GM18519 (cell line): ENCODE data around the gene IL34.
"Not testable (repeated sequence)": the region's sequence is repeated elsewhere in the genome, so short reads cannot be mapped to it uniquely, and the experiment has no call there.

ENCODE experiments used
- ATAC-seq: cut with Tn5 transposase; IDR thresholded peaks from one replicate; pipeline ENCODE4 v1.9.1; 2021; ENCODE audit warnings: mild to moderate bottlenecking, moderate library complexity; ENCODE audit not compliant: unreplicated experiment, low FRiP score

Gene IL34

GRCh38 chr16:70656065-70656711 is 9.8 kb downstream of the IL34 start:
- no peak for ATAC-seq

- ATAC-seq, result no peak
Observed at GRCh38 chr16:70656712-70657263, 10.4 kb downstream of the IL34 start.

- no peak for ATAC-seq
Observed at GRCh38 chr16:70657956-70658355, 11.6 kb downstream of the IL34 start.

GRCh38 chr16:70658921-70659320 is 12.6 kb downstream of the IL34 start:
- no peak for ATAC-seq

- ATAC-seq, result no peak
Observed at GRCh38 chr16:70659546-70659945, 13.2 kb downstream of the IL34 start.

GRCh38 chr16:70659953-70660671 is 13.8 kb downstream of the IL34 start:
- ATAC-seq, result no peak

- ATAC-seq, result no peak
Observed at GRCh38 chr16:70660672-70661350, 14.5 kb downstream of the IL34 start.

GRCh38 chr16:70661534-70661917 is 15.2 kb downstream of the IL34 start:
- ATAC-seq, result no peak

- ATAC-seq, result no peak
Observed at GRCh38 chr16:70661918-70662641, 15.7 kb downstream of the IL34 start.

GRCh38 chr16:70662991-70663523 is 16.7 kb downstream of the IL34 start:
- ATAC-seq, result no peak

GRCh38 chr16:70663524-70664324 is 17.4 kb downstream of the IL34 start:
- no peak for ATAC-seq

GRCh38 chr16:70664325-70665112 is 18.2 kb downstream of the IL34 start:
- ATAC-seq, result no peak

GRCh38 chr16:70665113-70665694 is 18.8 kb downstream of the IL34 start:
- no peak for ATAC-seq

GRCh38 chr16:70665806-70666735 is 19.7 kb downstream of the IL34 start:
- no peak for ATAC-seq

- ATAC-seq, result no peak
Observed at GRCh38 chr16:70670175-70670574, 23.8 kb downstream of the IL34 start.

GRCh38 chr16:70670938-70671337 is 24.6 kb downstream of the IL34 start:
- not testable (repeated sequence) for ATAC-seq

- ATAC-seq, result no peak
Observed at GRCh38 chr16:70674221-70675014, 28.1 kb downstream of the IL34 start.
